Measurements from ENCODE around the gene RBM20. TPM values are rescaled to one million over a fixed set of nuclear protein-coding genes. Genes with fewer than 3 reads are reported as not detected.
A peak's percentile ranks its signal among the peaks of the same experiment; 100 is the strongest.

RBM20 gene
- total and polyA plus RNA-seq, 2 of the 4 experiments (the other 2 are of a cell fraction) = under 0.01 to 0.15 TPM

- no peak for TF ChIP-seq FOS (IDR thresholded peaks at IDR 0.05; ENCODE audit: low read depth, low read length)
These were observed 27.8 kb downstream of the RBM20 start (continued) for GRCh38 chr10:110671788-110672579.

DNA sequence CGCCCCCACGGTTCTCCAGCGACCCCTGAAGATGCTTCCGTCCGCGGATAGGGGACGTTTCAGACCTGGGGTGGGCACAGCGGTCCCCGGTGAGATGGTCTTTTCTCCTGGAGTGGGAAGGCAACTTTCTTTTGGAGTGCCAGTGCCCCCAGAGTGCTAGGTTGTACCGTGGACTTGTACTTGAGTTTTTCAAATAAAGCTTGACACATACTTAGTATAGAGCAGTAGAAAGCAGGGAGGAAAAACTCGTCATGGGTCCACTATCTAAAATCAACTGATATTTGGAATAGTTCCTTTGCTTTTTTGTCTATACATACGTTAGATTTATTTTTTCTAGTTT lies 28.4 kb downstream of the RBM20 start:
- Histone ChIP-seq H2BK120ac (ENCODE audit: low read depth, low read length) (peak overlapping the region; percentile 95), H3K9me3 (ENCODE audit: control insufficient read depth, insufficient read depth, low read length) (no peaks in the 10 kb centered on the region), H3K36me3 (ENCODE audit: control insufficient read depth, insufficient read depth, low read length) (no peaks in the 10 kb centered on the region), H4K5ac (ENCODE audit: low read depth, low read length) (peak overlapping the region; percentile 37), H2AK5ac (ENCODE audit: low read depth, low read length) (no peak overlapping the region), H4K8ac (ENCODE audit: low read depth in 2 of 2, low read length in 2 of 2) (peak overlapping the region; percentile 4 to 70; a peak in 2 of 4 replicates), H3K4ac (ENCODE audit: low read depth, low read length) (peak overlapping the region; percentile 79), H2BK20ac (ENCODE audit: low read depth, low read length) (peak overlapping the region; percentile 86), H3K4me2 (ENCODE audit: low read depth, low read length) (peak overlapping the region; percentile 68), H3K4me1 (ENCODE audit: control insufficient read depth, insufficient read depth, low read length) (no peaks in the 10 kb centered on the region), H3K14ac (replicated peaks; ENCODE audit: low read depth, low read length) (peak overlapping the region; percentile 95), H3K9ac (ENCODE audit: low read depth, low read length) (peak overlapping the region; percentile 30), H3K27me3 (ENCODE audit: control insufficient read depth, insufficient read depth, low read length) (peaks cover 11% of the 10 kb centered on the region), H2BK15ac (ENCODE audit: low read depth, low read length) (peak overlapping the region; percentile 6; the same call in 1 of the 3 replicates), H4K91ac (ENCODE audit: insufficient read depth, low read depth, low read length) (peak overlapping the region; percentile 83), H3K4me3 (ENCODE audit: insufficient read depth, low read depth, low read length) (peak overlapping the region; percentile 54), H2AK9ac (replicated peaks; ENCODE audit: low read depth, low read length, poor library complexity) (peak overlapping the region; percentile 85), H3K23ac (ENCODE audit: low read depth, low read length) (peak overlapping the region; percentile 93; the same call in 1 of the 2 replicates), H2AFZ (replicated peaks; ENCODE audit: low read length, poor library complexity) (peak overlapping the region; percentile 95), H3K56ac (ENCODE audit: extremely low read depth, insufficient read depth, low read length) (peak overlapping the region; percentile 33; the same call in 1 of the 2 replicates), H3K79me1 (ENCODE audit: low read depth in 1 of 2, low read length in 2 of 2) (no peaks in the 10 kb centered on the region), H4K20me1 (ENCODE audit: insufficient read depth, low read length) (no peaks in the 10 kb centered on the region), H2BK5ac (ENCODE audit: low read depth, low read length, poor library complexity, severe bottlenecking) (no peak overlapping the region), H3K18ac (ENCODE audit: low read depth, low read length) (peak overlapping the region; percentile 46), H3K27ac (ENCODE audit: insufficient read depth, low read length) (peak overlapping the region; percentile 44), H3K9me1 (ENCODE audit: insufficient read depth, low read length) (no peaks in the 10 kb centered on the region)
- ATAC-seq (ENCODE audit: low read depth) (peak; percentile 55), DNase-seq (no peak)
- in situ Hi-C loops (cut with MboI; ENCODE audit: low sequenced_read_pairs) (loop anchor here (5.0 kb wide), 1 partner anchor 60 kb away; no protein-coding TSS in a partner anchor), dilution Hi-C loops (cut with HindIII; ENCODE audit: low sequenced_read_pairs, unreplicated experiment) (no loop called here), intact Hi-C loops (cut with micrococcal nuclease) (loop anchor here (2.0 kb wide), 2 partner anchors 62 to 200 kb away; no protein-coding TSS in a partner anchor)
- ChIA-PET POLR2A (ENCODE audit: unreplicated experiment) (interaction anchor here (0.6 kb wide), 1 partner anchor 9 kb away, joined by 3 read pairs; no protein-coding TSS in a partner anchor), CTCF (interaction anchor here (0.6 to 2.9 kb wide), 25 partner anchors 8 to 239 kb away, joined by 3 to 18 read pairs (median 6); no protein-coding TSS in a partner anchor)
- 0% methylated on average over 3 of the region's 12 CpGs; no CpG with 5 or more reads in 1 of the 2 experiments for WGBS, 2 experiments (ENCODE audit: extremely low coverage in 2 of 2, insufficient read length in 1 of 2)
- no TSS peak for BruUV-seq (replicated peaks)
- TF ChIP-seq USF2 (IDR thresholded peaks at IDR 0.05; ENCODE audit: low read depth, low read length) = no peak
- no peak for TF ChIP-seq POLR2A (IDR thresholded peaks at IDR 0.05; ENCODE audit: low read depth, low read length)
- TF ChIP-seq BHLHE40 (IDR thresholded peaks at IDR 0.05; ENCODE audit: low read depth, low read length) = no peak
- no peak for TF ChIP-seq CTCF (conservative IDR thresholded peaks at IDR 0.05; ENCODE audit: low read depth, low read length)
- no peak for TF ChIP-seq NFE2L2 (IDR thresholded peaks at IDR 0.05; ENCODE audit: low read depth, low read length)
- no peak for TF ChIP-seq MAFK (IDR thresholded peaks at IDR 0.05; ENCODE audit: low read depth, low read length)
- no peak for TF ChIP-seq MXI1 (IDR thresholded peaks at IDR 0.05; ENCODE audit: borderline replicate concordance, low read depth, low read length)
- no peak for TF ChIP-seq FOS (IDR thresholded peaks at IDR 0.05; ENCODE audit: low read depth, low read length)
- TF ChIP-seq RCOR1 (IDR thresholded peaks at IDR 0.05; ENCODE audit: insufficient replicate concordance, low read length) = no peak
- TF ChIP-seq CEBPB (IDR thresholded peaks at IDR 0.05; ENCODE audit: low read depth, low read length) = no peak
